K562 (cell line): ENCODE data around the gene C10orf53. TPM values are rescaled to one million over a fixed set of nuclear protein-coding genes. Genes with fewer than 3 reads are reported as not detected.
A peak's percentile ranks its signal among the peaks of the same experiment; 100 is the strongest.

Experiments used
- polyA plus RNA-seq, 8 experiments: library from polyadenylated mRNA; depleted of rRNA in 4 of 8; stranded (reverse) in 5 of 8; unstranded in 3 of 8; fragments of >200 nt; fragmentation: Nextera tagmentation in 2 of 8; fragmentation: Illumina TruSeq in 1 of 8; extraction: Ambion mirVana in 2 of 8; extraction: Trizol in 1 of 8; gene quantifications; 2 replicates each; pipeline versions ENCODE4 v1.2.1 to v1.2.3, GENCODE V29; 2011 to 2014; ENCODE audit warnings: inconsistent platforms in 1 of 8, missing spikeins in 1 of 8
- total RNA-seq, 7 experiments: library from RNA; depleted of rRNA in 6 of 7; stranded (reverse); fragments of >200 nt in 6 of 7; fragmentation: Illumina TruSeq in 2 of 7; extraction: Trizol in 2 of 7; gene quantifications; 2 replicates each; pipeline versions ENCODE4 v1.2.1 to v1.2.3, GENCODE V29; 2011 to 2021; ENCODE audit warnings: low replicate concordance in 1 of 7
- TF ChIP-seq, protein P1 (sequence below): fragments of 450-650 bp; IDR thresholded peaks from 2 replicates; pipeline ENCODE4 v1.6.1; 2016; ENCODE audit warnings: mild to moderate bottlenecking, moderate library complexity

The C10orf53 gene
- total and polyA plus RNA-seq, 9 of the 15 experiments (the other 6 are each of a cell fraction or from before 2014, with no cell fraction given), result not detected

DNA sequence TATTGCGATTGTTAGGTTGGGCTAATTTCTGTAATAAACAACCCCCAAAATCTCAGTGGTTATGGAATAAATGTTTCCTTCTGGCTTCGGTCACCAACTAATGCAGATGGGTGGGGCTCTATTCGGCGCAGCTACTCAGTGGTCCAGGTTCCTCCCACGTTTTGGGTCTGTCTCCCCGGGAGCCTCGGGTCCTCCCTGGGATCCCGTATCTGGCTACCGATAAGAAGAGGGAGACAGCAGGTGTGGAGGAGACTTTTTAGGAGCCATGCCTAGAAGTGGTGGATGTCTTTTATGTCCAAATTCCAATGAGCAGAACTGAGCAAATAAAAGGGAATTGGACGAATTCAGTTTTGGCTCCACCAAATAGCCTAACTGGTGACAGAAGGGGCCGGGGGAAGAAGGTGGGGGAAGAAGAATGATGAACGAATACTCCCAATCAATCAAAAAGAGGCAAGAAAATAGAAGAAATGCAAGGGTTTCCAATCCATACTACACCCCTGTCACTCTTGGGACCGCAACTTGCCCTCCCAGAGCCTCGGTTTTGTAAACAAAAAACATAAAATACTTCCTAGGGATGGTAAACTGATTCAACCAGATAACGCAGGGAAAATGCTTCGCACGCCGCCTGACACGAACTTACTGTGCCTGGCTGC is 498 bp upstream of the C10orf53 start (continued):
- TF ChIP-seq, protein P1, sequence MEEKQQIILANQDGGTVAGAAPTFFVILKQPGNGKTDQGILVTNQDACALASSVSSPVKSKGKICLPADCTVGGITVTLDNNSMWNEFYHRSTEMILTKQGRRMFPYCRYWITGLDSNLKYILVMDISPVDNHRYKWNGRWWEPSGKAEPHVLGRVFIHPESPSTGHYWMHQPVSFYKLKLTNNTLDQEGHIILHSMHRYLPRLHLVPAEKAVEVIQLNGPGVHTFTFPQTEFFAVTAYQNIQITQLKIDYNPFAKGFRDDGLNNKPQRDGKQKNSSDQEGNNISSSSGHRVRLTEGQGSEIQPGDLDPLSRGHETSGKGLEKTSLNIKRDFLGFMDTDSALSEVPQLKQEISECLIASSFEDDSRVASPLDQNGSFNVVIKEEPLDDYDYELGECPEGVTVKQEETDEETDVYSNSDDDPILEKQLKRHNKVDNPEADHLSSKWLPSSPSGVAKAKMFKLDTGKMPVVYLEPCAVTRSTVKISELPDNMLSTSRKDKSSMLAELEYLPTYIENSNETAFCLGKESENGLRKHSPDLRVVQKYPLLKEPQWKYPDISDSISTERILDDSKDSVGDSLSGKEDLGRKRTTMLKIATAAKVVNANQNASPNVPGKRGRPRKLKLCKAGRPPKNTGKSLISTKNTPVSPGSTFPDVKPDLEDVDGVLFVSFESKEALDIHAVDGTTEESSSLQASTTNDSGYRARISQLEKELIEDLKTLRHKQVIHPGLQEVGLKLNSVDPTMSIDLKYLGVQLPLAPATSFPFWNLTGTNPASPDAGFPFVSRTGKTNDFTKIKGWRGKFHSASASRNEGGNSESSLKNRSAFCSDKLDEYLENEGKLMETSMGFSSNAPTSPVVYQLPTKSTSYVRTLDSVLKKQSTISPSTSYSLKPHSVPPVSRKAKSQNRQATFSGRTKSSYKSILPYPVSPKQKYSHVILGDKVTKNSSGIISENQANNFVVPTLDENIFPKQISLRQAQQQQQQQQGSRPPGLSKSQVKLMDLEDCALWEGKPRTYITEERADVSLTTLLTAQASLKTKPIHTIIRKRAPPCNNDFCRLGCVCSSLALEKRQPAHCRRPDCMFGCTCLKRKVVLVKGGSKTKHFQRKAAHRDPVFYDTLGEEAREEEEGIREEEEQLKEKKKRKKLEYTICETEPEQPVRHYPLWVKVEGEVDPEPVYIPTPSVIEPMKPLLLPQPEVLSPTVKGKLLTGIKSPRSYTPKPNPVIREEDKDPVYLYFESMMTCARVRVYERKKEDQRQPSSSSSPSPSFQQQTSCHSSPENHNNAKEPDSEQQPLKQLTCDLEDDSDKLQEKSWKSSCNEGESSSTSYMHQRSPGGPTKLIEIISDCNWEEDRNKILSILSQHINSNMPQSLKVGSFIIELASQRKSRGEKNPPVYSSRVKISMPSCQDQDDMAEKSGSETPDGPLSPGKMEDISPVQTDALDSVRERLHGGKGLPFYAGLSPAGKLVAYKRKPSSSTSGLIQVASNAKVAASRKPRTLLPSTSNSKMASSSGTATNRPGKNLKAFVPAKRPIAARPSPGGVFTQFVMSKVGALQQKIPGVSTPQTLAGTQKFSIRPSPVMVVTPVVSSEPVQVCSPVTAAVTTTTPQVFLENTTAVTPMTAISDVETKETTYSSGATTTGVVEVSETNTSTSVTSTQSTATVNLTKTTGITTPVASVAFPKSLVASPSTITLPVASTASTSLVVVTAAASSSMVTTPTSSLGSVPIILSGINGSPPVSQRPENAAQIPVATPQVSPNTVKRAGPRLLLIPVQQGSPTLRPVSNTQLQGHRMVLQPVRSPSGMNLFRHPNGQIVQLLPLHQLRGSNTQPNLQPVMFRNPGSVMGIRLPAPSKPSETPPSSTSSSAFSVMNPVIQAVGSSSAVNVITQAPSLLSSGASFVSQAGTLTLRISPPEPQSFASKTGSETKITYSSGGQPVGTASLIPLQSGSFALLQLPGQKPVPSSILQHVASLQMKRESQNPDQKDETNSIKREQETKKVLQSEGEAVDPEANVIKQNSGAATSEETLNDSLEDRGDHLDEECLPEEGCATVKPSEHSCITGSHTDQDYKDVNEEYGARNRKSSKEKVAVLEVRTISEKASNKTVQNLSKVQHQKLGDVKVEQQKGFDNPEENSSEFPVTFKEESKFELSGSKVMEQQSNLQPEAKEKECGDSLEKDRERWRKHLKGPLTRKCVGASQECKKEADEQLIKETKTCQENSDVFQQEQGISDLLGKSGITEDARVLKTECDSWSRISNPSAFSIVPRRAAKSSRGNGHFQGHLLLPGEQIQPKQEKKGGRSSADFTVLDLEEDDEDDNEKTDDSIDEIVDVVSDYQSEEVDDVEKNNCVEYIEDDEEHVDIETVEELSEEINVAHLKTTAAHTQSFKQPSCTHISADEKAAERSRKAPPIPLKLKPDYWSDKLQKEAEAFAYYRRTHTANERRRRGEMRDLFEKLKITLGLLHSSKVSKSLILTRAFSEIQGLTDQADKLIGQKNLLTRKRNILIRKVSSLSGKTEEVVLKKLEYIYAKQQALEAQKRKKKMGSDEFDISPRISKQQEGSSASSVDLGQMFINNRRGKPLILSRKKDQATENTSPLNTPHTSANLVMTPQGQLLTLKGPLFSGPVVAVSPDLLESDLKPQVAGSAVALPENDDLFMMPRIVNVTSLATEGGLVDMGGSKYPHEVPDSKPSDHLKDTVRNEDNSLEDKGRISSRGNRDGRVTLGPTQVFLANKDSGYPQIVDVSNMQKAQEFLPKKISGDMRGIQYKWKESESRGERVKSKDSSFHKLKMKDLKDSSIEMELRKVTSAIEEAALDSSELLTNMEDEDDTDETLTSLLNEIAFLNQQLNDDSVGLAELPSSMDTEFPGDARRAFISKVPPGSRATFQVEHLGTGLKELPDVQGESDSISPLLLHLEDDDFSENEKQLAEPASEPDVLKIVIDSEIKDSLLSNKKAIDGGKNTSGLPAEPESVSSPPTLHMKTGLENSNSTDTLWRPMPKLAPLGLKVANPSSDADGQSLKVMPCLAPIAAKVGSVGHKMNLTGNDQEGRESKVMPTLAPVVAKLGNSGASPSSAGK, result peak; percentile 69
